ENCODE measurements around the gene GABBR1.

GABBR1 gene

DNA sequence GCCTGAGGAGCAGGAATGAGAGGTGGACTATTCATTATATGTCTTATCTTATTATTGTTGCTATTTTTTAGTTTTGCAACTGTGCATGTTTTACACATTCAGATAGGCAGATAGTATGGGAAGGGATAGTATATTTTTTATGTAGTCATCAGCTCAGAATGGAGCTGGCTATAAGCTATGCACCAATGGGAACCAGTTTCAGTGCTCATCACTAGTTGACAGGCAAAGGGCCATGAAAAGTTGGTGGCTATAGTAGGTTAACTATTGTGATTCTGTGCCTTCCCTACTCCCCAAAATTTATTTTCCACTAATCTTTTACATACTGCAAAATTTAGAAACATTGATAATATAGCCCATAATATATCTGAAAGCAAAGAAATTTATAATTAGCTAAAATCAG is 68.1 kb downstream of the GABBR1 start:
- DNase-seq, result no peak

DNA sequence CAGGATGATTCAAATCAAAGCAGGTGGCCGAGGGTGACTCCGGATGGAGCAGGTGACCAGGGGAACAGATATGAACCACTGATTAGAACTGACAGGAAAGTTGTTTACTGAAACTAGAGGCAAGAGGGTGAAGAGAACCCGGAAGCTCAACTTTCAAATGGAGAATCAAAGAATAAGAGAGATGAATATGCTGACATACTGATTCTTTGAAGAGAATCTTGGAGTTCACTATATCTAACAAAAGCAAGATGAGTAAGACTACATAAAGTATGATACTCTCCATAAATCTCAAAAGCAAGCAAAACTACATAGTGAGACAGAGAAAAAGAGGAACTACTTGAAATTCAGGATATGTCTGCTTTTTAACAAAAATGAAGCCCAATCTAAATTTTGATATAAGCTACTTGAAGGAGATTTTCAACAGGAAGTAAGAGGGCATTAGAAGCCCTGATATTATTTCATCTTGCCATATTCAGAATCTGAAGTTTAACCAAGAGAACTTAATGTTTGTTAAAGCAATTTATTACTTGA is 69.5 kb downstream of the GABBR1 start:
- DNase-seq, result no peak

DNA sequence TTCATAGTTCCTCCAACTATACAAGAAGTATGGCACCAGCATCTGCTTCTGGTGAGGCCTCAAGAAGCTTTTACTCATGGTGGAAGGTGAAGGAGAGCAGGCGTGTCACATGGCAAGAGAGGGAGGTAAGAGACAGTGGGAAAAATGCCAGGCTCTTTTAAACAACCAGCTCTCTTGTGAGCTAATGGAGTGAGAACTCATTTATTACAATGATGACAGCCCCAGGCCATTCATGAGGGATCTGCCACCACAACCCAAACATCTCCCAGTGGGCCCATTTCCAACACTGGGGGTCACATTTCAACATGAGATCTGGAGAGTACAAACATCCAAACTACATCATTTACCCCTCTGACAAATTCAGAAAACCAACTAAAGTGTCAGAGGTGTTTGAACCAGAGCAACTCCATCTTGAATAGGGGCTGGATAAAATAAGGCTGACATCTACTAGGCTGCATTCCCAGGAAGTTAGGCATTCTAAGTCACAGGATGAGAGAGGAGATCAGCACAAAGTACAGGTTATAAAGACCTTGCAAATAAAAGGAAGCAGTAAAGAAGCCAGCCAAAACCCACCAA is 71.3 kb downstream of the GABBR1 start:
- no peak for DNase-seq

- DNase-seq, result no peak
These were observed 71.9 kb downstream of the GABBR1 start for GRCh38 chr6:29561091-29561490.

DNA sequence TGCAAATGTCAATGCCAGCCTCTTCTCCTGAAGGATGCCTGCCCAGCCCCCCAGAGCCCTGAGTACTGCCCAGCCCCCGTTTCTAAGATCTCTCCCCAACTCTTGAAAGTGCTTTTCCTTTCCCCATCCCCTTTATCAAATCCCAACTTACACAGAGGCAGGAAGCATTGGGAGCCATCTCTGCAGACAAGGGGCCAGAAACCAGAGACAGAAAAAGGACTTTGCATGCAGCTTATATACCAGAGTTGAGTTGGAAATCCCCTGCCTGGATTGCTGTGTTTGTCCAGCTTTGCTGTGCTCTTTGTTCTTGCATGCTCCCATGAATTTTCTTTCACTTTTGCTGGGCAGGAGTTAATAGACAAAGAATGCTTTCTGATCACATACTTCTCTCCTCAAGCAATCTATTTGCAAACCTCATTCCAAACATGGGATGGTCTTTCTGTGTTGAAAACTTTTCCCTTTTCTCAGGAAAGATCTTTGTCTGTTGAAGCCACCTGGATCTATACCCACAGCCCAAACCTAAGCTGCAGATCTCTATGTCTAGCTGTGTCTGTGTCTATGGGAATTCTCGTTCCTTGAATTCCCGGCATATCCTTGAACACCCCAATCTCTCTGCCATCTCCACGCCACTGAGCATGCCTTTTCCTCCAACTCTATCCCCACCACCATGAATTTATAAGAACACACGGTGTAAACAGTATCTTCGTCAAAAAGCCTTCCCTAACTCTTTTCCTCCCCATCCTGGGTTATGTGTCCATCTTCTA is 73.3 kb downstream of the GABBR1 start, which contains the start of gene UBD:
UBD (minus strand) TSS at position 209 of the 764 bp plus-strand sequence; CDS start at position 178, 31 bp downstream.
- no peak for DNase-seq

DNA sequence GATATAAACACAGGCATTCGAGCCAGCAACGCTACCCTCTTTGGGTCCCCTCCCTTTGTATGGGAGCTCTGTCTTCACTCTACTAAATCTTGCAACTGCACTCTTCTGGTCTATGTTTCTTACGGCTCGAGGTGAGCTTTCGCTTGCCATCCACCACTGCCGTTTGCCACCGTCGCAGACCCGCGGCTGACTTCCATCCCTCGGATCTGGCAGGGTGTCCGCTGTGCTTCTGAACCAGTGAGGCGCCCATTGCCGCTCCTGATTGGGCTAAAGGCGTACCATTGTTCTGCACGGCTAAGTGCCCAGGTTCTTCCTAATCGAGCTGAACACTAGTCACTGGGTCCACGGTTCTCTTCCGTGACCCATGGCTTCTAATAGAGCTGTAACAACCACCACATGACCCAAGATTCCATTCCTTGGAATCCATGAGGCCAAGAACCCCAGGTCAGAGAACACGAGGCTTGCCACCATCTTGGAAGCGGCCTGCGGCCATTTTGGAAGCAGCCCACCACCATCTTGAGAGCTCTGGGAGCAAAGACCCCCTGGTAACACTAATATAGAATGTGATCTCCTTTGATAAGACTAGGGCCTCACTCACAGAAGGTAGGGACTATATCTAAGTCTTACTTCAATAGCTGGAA is 74.4 kb downstream of the GABBR1 start:
- no peak for DNase-seq

DNA sequence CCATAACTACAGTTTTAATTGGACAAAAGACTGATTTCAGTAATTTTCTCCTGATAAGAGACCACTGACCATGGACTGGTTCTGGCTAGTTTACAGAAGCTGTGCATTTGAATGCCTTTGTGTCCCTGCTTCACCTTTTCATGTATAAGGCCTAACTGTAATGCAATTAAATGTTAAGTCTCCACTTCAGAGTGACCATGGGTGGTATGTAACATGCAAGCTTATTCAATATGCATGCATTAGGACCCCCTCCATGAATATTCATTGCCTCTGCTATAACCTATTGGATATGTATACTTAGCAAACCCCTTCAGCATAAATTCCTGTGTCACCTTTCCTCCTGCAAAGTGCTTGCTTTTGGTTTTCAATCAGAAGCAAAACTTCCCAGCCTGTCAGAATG is 75.7 kb downstream of the GABBR1 start:
- DNase-seq, result no peak

- no peak for DNase-seq
These were observed 78.2 kb downstream of the GABBR1 start for GRCh38 chr6:29554764-29555163.

DNA sequence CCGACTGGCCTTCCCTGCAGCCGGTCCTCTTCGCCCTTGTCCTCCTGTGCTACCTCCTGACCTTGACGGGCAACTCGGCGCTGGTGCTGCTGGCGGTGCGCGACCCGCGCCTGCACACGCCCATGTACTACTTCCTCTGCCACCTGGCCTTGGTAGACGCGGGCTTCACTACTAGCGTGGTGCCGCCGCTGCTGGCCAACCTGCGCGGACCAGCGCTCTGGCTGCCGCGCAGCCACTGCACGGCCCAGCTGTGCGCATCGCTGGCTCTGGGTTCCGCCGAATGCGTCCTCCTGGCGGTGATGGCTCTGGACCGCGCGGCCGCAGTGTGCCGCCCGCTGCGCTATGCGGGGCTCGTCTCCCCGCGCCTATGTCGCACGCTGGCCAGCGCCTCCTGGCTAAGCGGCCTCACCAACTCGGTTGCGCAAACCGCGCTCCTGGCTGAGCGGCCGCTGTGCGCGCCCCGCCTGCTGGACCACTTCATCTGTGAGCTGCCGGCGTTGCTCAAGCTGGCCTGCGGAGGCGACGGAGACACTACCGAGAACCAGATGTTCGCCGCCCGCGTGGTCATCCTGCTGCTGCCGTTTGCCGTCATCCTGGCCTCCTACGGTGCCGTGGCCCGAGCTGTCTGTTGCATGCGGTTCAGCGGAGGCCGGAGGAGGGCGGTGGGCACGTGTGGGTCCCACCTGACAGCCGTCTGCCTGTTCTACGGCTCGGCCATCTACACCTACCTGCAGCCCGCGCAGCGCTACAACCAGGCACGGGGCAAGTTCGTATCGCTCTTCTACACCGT is 79.5 kb downstream of the GABBR1 start:
- peak; percentile 27 for DNase-seq

- DNase-seq, result peak; percentile 58
These were observed 80.4 kb downstream of the GABBR1 start for GRCh38 chr6:29552512-29553051.

DNA sequence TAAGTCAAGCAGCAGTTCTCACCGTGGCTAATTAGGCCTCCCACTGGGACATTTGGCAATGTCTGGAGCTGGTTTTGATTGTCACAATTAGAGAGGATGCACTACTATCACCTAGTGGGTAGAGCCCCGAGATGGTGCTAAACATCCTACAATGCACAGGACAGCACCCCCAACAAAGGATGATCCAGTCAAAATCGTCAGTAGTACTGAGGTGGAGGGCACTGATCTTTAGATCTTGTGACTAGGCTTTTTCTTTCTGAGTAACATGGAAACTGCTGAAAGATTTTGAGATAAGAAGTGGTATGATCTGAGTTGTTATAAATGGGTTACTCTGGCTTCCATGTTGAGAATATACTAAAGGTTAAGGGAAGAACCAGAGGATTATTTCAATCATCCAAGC is 85.4 kb downstream of the GABBR1 start:
- DNase-seq, result no peak

DNA sequence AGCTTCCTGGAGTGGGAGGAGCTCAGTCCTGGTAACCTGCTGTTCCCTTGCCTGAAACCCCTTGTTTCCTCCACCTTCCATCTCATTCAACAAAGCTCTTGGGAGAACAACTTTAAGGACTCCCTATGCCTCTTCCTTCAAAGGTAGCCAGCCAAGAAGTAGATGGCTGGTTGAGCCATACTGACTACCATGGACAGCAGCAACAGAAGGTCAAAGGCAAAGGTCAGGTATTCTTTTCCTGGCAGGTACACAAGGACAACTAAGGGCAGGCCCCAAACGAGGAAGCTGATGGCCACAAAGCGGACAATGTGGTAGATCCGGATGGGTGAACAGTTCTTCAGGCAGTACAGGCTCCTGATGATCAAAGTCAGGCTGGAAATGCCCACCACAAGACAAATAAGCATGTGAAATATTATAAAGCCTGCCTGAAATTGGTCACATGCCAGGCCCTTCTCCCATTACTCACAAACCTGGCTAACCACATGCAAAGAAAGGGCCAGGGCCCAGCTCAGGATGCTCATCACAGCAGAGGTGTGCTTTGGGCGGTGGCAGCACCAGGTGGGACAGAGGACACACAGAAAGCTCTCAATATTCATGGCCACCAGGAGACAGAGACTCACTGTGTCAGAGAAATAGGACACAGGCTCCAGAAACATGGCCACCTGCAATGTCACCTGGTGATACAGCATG is 95.1 kb downstream of the GABBR1 start:
- no peak for DNase-seq

DNA sequence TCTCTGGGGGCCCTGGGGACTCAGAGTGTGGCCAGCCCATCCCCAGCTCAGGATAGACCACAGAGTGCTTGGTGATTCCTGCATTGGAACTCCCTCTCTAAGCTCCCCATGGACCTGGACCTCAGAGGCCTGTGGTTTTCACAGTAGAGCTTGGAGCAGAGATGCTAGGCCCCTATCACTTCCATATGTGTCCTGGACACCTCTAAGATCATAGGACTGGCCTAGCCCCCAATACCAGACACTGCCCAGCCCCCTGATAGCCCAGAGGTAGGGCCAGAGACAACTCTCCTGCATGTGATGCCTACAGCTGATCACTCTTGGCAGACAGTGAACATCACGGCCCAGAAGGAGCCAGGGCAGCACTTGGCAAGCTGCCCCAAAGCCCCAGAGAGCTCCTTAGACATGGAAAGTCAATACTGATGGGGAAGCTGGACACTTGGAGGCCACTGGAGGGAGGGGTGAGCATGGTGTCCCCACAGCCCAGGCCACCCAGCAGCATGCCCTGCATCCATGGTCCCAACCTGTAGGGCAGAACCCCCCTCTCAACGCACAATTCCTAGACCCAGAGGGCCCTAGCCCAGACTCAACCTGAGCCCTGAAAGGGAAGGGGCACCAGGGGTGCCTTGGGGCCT is 100.5 kb downstream of the GABBR1 start:
- DNase-seq, result no peak

DNA sequence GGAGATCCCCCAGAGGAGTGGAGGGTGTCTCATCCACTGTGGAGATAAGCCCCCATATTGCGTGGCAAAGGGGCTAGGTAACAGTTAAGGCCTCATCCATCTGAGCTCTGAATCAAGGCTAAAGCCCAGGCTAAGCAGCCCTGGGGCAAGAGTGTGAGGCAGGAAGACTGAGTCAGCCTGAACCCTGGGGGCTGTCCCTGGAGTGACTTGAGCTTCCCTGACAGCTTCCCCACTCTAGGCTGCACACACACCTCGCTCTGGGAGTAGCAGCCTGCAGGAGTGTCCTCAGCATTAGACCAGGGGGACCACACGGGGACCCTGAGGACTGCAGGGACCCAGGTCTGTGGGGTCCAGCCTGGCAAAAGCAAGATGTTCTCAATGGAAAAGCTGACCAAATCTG is 101.3 kb downstream of the GABBR1 start:
- no peak for DNase-seq

DNA sequence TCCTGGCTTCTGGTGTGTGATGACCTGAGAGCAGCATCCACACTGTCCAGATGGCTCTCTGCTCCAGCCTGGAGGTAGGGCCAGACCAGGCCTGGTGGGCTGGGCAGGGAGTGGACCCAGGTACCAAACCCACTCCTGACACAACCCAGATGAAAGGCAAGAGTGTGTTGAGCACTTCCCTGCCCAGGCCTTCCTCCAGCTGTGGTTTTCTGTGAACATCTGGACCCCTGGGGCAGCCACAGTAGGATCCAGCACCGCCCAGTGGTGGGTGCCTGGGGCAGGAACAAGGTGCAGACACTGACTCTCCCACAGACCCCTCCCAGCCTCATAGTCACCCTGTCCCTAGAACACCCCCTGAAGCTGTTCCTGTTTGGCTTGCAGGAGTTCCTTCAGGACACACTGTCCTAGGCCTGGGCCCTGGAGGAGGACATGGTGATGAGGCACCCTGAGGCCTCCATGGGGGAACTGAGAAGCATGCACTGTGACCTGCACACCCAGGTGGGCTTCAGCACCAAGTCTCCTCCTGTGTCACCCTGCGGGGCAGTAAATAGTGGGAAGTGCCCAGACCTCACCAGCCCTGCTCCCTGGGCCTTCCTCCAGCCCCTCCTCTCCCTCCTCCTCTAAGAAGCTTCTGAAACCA is 102.2 kb downstream of the GABBR1 start:
- no peak for DNase-seq

- no peak for DNase-seq
These were observed 103.0 kb downstream of the GABBR1 start for GRCh38 chr6:29529956-29530355.

DNA sequence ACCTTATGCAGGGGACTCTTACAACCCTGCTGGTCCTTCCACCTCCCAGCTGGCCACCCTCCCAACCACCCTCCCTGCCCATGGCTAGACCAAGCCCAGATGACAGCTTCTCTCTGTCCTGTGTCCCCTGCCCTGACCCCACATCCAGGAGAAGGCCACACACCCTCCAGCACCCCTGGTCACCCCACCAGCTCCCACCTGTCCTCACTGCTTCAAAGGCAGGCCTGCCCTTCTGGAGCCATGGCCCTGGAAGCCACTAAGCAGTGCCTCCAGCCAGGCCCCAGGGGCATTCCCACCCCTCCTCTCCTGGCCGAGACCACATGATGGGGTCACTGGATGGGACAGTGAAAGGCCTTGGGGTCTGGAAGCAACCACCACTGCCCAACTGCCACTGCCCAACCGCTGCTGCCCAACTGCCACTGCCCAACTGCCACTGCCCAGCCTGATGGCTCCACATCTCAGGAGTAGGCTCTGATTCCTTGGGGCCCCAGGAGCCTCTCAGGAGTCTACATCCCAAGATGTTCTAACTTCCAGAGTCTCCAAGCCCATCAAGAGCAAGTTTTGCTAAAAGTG is 103.9 kb downstream of the GABBR1 start:
- no peak for DNase-seq

- no peak for DNase-seq
These were observed 104.6 kb downstream of the GABBR1 start for GRCh38 chr6:29528300-29528931.

- DNase-seq, result no peak
These were observed 105.4 kb downstream of the GABBR1 start for GRCh38 chr6:29527564-29527963.

GRCh38 chr6:29527126-29527525 is 105.9 kb downstream of the GABBR1 start:
- DNase-seq, result no peak
